Measurements from ENCODE around the gene ACP7. TPM values are rescaled to one million over a fixed set of nuclear protein-coding genes. Genes with fewer than 3 reads are reported as not detected.
"Not testable (repeated sequence)": the region's sequence is repeated elsewhere in the genome, so short reads cannot be mapped to it uniquely, and the experiment has no call there.

ACP7 gene
- total RNA-seq, 1 donor, result not detected

- peak; percentile 79 for TF ChIP-seq CTCF (IDR thresholded peaks at IDR 0.05; ENCODE audit: insufficient read depth, low read depth, low read length)
- no peak for DNase-seq (ENCODE audit: low read depth)
- no peak overlapping the region for H3K4me3 ChIP-seq (ENCODE audit: low read depth, low read length)
Measured at GRCh38 chr19:39110263-39110967, 26.2 kb downstream of the ACP7 start.

DNA sequence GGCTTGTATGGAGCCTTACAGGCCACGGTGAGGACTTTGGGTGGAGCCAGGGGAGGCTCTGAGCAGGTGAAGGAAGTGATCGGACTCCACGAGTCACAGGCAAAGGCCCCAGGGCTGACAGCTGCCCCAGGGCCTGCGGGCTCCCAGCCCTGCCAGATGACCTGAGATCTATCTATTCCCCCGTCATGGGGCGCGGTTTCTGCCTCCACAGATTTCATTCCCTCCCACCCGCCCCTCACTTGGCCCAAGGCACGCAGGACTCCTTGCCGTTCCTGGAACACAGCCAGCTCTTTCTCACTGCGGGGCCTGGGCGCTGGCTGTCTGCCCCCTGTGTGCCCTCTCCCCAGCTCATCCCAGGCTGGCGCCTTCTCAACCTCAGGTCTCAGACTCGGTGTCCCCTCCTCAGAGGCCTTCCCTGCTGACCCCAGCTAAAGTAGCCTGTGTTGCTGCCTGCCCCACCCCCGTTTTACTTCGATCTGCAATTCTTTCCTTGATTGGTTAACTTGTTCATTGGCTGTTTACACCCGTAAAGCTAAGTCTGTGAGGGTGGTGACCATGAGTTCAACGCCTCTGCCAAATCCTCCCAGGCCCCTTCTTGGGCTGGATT lies 27.5 kb downstream of the ACP7 start:
- no peak for DNase-seq (ENCODE audit: low read depth)
- no peak overlapping the region for H3K4me3 ChIP-seq (ENCODE audit: low read depth, low read length)
- no peak for TF ChIP-seq CTCF (IDR thresholded peaks at IDR 0.05; ENCODE audit: insufficient read depth, low read depth, low read length)

DNA sequence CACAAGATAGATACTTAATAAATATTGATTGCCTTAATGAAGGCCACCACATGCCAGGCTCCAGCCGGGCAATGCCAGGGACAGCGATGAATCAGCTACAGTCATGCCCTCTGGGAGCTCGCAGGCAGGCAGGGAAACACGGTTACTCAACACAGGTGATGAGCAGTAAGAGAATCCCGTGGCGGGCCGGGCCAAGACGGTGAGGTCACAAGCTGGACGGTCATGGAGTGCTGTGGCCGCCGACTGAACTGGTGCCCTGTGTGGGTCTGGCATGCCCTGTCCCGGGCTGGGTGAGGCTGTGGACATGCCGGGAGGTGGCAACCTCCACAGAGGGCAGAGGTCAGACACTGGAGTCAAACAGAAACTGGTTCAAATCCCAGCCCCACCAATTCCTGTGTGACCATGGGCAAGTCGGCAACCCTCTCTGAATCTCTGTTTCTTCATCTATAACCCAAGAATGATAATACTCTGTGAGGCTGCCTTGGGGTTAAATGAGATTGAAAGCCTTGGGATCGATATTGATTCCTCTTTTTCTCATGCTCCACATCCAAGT lies 28.2 kb downstream of the ACP7 start:
- no peak overlapping the region for H3K4me3 ChIP-seq (ENCODE audit: low read depth, low read length)
- DNase-seq (ENCODE audit: low read depth), result no peak
- TF ChIP-seq CTCF (IDR thresholded peaks at IDR 0.05; ENCODE audit: insufficient read depth, low read depth, low read length), result no peak

GRCh38 chr19:39113199-39113598 lies 29.0 kb downstream of the ACP7 start:
- no peak for DNase-seq (ENCODE audit: low read depth)

GRCh38 chr19:39115105-39115847 lies 31.1 kb downstream of the ACP7 start:
- H3K4me3 ChIP-seq (ENCODE audit: low read depth, low read length), result no peak overlapping the region
- DNase-seq (ENCODE audit: low read depth), result no peak

More at GRCh38 chr19:39113199-39113598, 29.0 kb downstream of the ACP7 start:
- TF ChIP-seq CTCF (IDR thresholded peaks at IDR 0.05; ENCODE audit: insufficient read depth, low read depth, low read length), result no peak
- H3K4me3 ChIP-seq (ENCODE audit: low read depth, low read length), result no peak overlapping the region

DNA sequence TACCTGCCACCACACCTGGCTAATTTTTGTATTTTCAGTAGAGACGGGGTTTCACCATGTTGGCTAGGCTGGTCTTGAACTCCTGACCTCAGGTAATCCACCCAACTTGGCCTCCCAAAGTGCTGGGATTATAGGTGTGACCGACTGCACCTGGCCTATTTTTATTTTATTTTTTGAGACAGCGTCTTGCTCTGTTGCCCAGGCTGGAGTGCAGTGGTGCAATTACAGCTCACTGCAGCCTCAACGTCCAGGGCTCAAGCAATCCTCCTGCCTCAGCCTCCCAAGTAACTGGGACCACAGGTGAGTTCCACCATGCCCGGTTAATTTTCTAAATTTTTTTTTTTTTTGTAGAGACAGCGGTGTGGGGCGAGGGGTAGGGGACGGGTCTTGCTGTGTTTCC lies 32.9 kb downstream of the ACP7 start:
- H3K4me3 ChIP-seq (ENCODE audit: low read depth, low read length); DNase-seq (ENCODE audit: low read depth): not testable (repeated sequence)

More at GRCh38 chr19:39115105-39115847, 31.1 kb downstream of the ACP7 start:
- TF ChIP-seq CTCF (IDR thresholded peaks at IDR 0.05; ENCODE audit: insufficient read depth, low read depth, low read length), result no peak

DNA sequence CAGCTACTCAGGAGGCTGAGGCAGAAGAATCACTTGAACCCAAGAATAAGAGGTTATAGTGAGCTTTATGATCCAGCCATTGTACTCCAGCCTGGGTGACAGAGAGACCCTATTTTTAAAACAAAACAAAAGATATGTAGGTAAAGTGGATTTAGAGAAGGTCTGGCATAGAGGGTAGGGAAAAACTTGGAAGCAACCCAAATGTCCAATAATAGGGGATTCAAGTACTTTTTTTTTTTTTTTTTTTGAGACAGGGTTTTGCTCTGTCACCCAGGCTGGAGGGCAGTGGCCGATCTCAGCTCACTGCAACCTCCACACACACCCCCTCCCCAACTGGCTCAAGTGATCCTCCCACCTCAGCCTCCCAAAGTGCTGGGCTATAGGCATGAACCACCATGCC lies 35.7 kb downstream of the ACP7 start:
- no peak overlapping the region for H3K4me3 ChIP-seq (ENCODE audit: low read depth, low read length)
- no peak for TF ChIP-seq CTCF (IDR thresholded peaks at IDR 0.05; ENCODE audit: insufficient read depth, low read depth, low read length)
- DNase-seq (ENCODE audit: low read depth), result no peak

Data from fibroblast of villous mesenchyme (primary cell).